Measurements from ENCODE around the gene IL9.
A peak's percentile ranks its signal among the peaks of the same experiment; 100 is the strongest.
"Not testable (repeated sequence)": the region's sequence is repeated elsewhere in the genome, so short reads cannot be mapped to it uniquely, and the experiment has no call there.

The IL9 gene

GRCh38 chr5:135866016-135866415 is 29.6 kb downstream of the IL9 start:
- DNase-seq, result no peak

GRCh38 chr5:135864503-135865435 is 30.9 kb downstream of the IL9 start:
- no peak for DNase-seq

- DNase-seq, result no peak
These were observed 32.9 kb downstream of the IL9 start for GRCh38 chr5:135862744-135863143.

- DNase-seq, result no peak
These were observed 33.6 kb downstream of the IL9 start for GRCh38 chr5:135862086-135862485.

- DNase-seq, result no peak
These were observed 34.0 kb downstream of the IL9 start for GRCh38 chr5:135861641-135862040.

GRCh38 chr5:135859641-135860040 is 36.0 kb downstream of the IL9 start:
- no peak for DNase-seq

GRCh38 chr5:135859186-135859585 is 36.5 kb downstream of the IL9 start:
- not testable (repeated sequence) for DNase-seq

GRCh38 chr5:135857630-135858311 is 37.9 kb downstream of the IL9 start:
- DNase-seq, result peak; percentile 19

- DNase-seq, result no peak
These were observed 43.5 kb downstream of the IL9 start for GRCh38 chr5:135851915-135852845.

GRCh38 chr5:135851186-135851914 is 44.3 kb downstream of the IL9 start:
- DNase-seq, result no peak

- DNase-seq, result no peak
These were observed 45.0 kb downstream of the IL9 start for GRCh38 chr5:135850671-135851070.

- no peak for DNase-seq
These were observed 45.4 kb downstream of the IL9 start for GRCh38 chr5:135850231-135850630.

- no peak for DNase-seq
These were observed 47.7 kb downstream of the IL9 start for GRCh38 chr5:135847976-135848375.

- no peak for DNase-seq
These were observed 49.3 kb downstream of the IL9 start for GRCh38 chr5:135846311-135846710.

- no peak for DNase-seq
These were observed 51.9 kb downstream of the IL9 start for GRCh38 chr5:135843571-135844337.

- DNase-seq, result no peak
These were observed 52.9 kb downstream of the IL9 start for GRCh38 chr5:135842737-135843136.

Measured in NCI-H69 (cell line).